HG03378 (cell line): ENCODE results near the gene FNDC1.
A peak's percentile ranks its signal among the peaks of the same experiment; 100 is the strongest.
"Not testable (repeated sequence)": the region's sequence is repeated elsewhere in the genome, so short reads cannot be mapped to it uniquely, and the experiment has no call there.

Experiments
- ATAC-seq: cut with Tn5 transposase; IDR thresholded peaks from one replicate; pipeline ENCODE4 v1.9.1; 2021; ENCODE audit warnings: mild to moderate bottlenecking, moderate library complexity; ENCODE audit not compliant: unreplicated experiment

Gene FNDC1

GRCh38 chr6:159252955-159253508 is 83.8 kb downstream of the FNDC1 start:
- peak; percentile 62 for ATAC-seq

GRCh38 chr6:159254186-159254585 is 85.0 kb downstream of the FNDC1 start:
- ATAC-seq, result no peak

GRCh38 chr6:159255434-159255951 is 86.3 kb downstream of the FNDC1 start:
- ATAC-seq, result no peak

GRCh38 chr6:159256128-159256527 is 86.9 kb downstream of the FNDC1 start:
- ATAC-seq, result no peak

- no peak for ATAC-seq
These were observed 88.6 kb downstream of the FNDC1 start for GRCh38 chr6:159257846-159258245.

- no peak for ATAC-seq
These were observed 90.4 kb downstream of the FNDC1 start for GRCh38 chr6:159259441-159260125.

- ATAC-seq, result no peak
These were observed 91.0 kb downstream of the FNDC1 start for GRCh38 chr6:159260208-159260607.

GRCh38 chr6:159261995-159262394 is 92.8 kb downstream of the FNDC1 start:
- ATAC-seq, result no peak

- ATAC-seq, result no peak
These were observed 93.4 kb downstream of the FNDC1 start for GRCh38 chr6:159262586-159262985.

GRCh38 chr6:159267165-159267564 is 98.0 kb downstream of the FNDC1 start:
- no peak for ATAC-seq

- ATAC-seq, result no peak
These were observed 99.3 kb downstream of the FNDC1 start for GRCh38 chr6:159268511-159268910.

GRCh38 chr6:159271257-159271656 is 102.1 kb downstream of the FNDC1 start:
- no peak for ATAC-seq

- ATAC-seq, result no peak
These were observed 109.4 kb downstream of the FNDC1 start for GRCh38 chr6:159278626-159279025.

- no peak for ATAC-seq
These were observed 110.6 kb downstream of the FNDC1 start for GRCh38 chr6:159279790-159280277.

GRCh38 chr6:159282421-159282820 is 113.2 kb downstream of the FNDC1 start:
- no peak for ATAC-seq

GRCh38 chr6:159284661-159285060 is 115.5 kb downstream of the FNDC1 start:
- not testable (repeated sequence) for ATAC-seq

- ATAC-seq, result no peak
These were observed 129.6 kb downstream of the FNDC1 start for GRCh38 chr6:159298840-159299239.

- ATAC-seq, result no peak
These were observed 130.4 kb downstream of the FNDC1 start for GRCh38 chr6:159299566-159299965.

GRCh38 chr6:159301277-159301676 is 132.1 kb downstream of the FNDC1 start:
- ATAC-seq, result no peak

GRCh38 chr6:159301810-159302593 is 132.8 kb downstream of the FNDC1 start:
- ATAC-seq, result no peak

GRCh38 chr6:159302594-159302992 is 133.4 kb downstream of the FNDC1 start:
- no peak for ATAC-seq

- ATAC-seq, result no peak
These were observed 134.0 kb downstream of the FNDC1 start for GRCh38 chr6:159303159-159303558.
